ENCODE measurements around the gene CUBN. TPM values are rescaled to one million over a fixed set of nuclear protein-coding genes. Genes with fewer than 3 reads are reported as not detected.

The CUBN gene
- total RNA-seq, 3 donors from 2014 or later (not counting 1 experiment from before 2014, with no cell fraction given): 4.7 to 5.6 (median 5.1) TPM

DNA sequence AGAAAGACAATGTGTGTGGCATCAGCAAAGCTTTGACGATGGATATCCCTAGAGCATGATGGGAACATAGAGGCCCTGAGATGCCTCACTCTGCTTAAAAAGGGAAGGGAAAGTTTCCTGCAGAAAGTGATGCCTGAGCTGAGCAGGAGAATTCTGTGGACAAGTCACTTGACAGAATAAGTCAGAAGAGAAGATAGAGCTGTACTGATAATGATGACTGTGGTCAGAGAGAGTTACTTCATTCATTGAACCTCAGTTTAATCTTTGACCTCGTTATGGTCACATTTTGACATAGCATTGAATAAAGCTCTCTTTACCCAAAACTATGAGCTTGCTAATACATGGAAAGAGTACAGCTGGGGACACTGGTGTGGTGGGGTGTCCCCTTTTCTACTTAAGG, 7.6 kb downstream of the CUBN start:
- TF ChIP-seq, protein P1, sequence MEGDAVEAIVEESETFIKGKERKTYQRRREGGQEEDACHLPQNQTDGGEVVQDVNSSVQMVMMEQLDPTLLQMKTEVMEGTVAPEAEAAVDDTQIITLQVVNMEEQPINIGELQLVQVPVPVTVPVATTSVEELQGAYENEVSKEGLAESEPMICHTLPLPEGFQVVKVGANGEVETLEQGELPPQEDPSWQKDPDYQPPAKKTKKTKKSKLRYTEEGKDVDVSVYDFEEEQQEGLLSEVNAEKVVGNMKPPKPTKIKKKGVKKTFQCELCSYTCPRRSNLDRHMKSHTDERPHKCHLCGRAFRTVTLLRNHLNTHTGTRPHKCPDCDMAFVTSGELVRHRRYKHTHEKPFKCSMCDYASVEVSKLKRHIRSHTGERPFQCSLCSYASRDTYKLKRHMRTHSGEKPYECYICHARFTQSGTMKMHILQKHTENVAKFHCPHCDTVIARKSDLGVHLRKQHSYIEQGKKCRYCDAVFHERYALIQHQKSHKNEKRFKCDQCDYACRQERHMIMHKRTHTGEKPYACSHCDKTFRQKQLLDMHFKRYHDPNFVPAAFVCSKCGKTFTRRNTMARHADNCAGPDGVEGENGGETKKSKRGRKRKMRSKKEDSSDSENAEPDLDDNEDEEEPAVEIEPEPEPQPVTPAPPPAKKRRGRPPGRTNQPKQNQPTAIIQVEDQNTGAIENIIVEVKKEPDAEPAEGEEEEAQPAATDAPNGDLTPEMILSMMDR (IDR thresholded peaks at IDR 0.05): no peak
- no peaks in the 10 kb centered on the region for H3K9me3 ChIP-seq (ENCODE audit: control insufficient read depth, insufficient read depth, low read length)
- H3K4me1 Mint-ChIP-seq: peaks cover 11 to 12% of the 10 kb centered on the region in 2 donors
- H3K36me3 ChIP-seq (ENCODE audit: control insufficient read depth, insufficient read depth, low read length): peaks cover 4% of the 10 kb centered on the region
- no peak for DNase-seq
- H3K27ac ChIP-seq (ENCODE audit: low read length): no peak overlapping the region
- H3K27me3 Mint-ChIP-seq (ENCODE audit: low read depth in 2 of 2): no peaks in the 10 kb centered on the region
- 94% methylated on average over 1 of the region's 2 CpGs for WGBS (ENCODE audit: insufficient coverage)
- ATAC-seq: no peak
- no peak overlapping the region for H3K4me3 Mint-ChIP-seq
- no peak overlapping the region for H3K4me3 ChIP-seq (ENCODE audit: low read length)
- no peak overlapping the region for H3K27ac Mint-ChIP-seq
- H3K27me3 ChIP-seq (ENCODE audit: control insufficient read depth, insufficient read depth, low read length): no peaks in the 10 kb centered on the region
- H3K36me3 Mint-ChIP-seq: peaks cover 16% of the 10 kb centered on the region
- H3K9me3 Mint-ChIP-seq: no peaks in the 10 kb centered on the region
- intact Hi-C loops (cut with micrococcal nuclease): no loop called here
- peaks cover 3% of the 10 kb centered on the region for H3K4me1 ChIP-seq (ENCODE audit: control insufficient read depth, insufficient read depth, low read length)

DNA sequence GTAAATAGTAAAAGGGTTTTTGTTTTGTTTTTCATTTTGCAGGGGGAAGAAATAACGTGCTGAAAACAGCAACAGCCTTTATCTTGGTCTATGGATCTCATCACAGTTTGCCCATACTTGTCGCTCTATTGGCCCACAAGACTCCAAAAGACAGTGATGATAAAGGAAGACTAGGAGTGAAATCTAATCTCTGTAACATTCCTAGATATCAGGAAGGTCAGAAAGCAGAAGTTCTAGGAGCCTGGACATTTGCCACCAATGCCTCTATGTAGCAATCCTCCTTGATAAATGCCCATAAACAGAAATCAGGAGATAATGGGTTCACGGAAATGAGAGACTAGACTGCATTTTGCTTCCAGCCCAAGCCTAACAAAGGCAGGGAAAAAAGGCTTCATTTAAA, 8.9 kb downstream of the CUBN start:
- Histone ChIP-seq H3K4me3 (ENCODE audit: low read length) (no peak overlapping the region), H3K27ac (ENCODE audit: low read length) (no peak overlapping the region), H3K9me3 (ENCODE audit: control insufficient read depth, insufficient read depth, low read length) (no peaks in the 10 kb centered on the region), H3K4me1 (ENCODE audit: control insufficient read depth, insufficient read depth, low read length) (no peaks in the 10 kb centered on the region), H3K36me3 (ENCODE audit: control insufficient read depth, insufficient read depth, low read length) (peaks cover 4% of the 10 kb centered on the region), H3K27me3 (ENCODE audit: control insufficient read depth, insufficient read depth, low read length) (no peaks in the 10 kb centered on the region)
- TF ChIP-seq, protein P1 (IDR thresholded peaks at IDR 0.05): no peak
- ATAC-seq (no peak), DNase-seq (no peak)
- Mint-ChIP-seq H3K4me1 (no peaks in the 10 kb centered on the region), H3K4me3 (no peak overlapping the region), H3K9me3 (no peaks in the 10 kb centered on the region), H3K27ac (peak overlapping the region in 1 of 2 donors; percentile 16), H3K27me3 (ENCODE audit: low read depth in 2 of 2) (no peaks in the 10 kb centered on the region), H3K36me3 (peaks cover 16% of the 10 kb centered on the region)
- 89% methylated on average over 3 of the region's 3 CpGs for WGBS (ENCODE audit: insufficient coverage)
- intact Hi-C loops (cut with micrococcal nuclease): no loop called here

DNA sequence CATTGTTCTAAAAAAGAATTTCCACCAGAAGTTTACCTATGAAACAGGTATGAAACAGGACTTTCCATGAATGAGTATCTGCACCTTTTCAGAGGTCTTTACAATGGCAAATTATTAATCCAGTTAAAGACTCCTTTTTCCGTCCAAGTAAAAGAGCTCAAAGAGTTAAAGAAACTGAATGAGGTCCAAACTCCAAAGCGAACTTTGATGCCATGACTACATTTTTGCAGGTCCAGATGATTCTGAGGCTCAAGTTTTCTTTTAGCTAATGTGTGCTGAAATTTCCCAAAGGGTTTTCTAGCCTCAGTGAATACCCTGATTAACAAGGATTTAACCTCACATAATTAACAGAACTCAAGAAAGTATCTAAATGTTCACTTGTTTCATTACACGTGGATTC, 9.8 kb downstream of the CUBN start:
- Histone ChIP-seq H3K27me3 (ENCODE audit: control insufficient read depth, insufficient read depth, low read length) (no peaks in the 10 kb centered on the region), H3K9me3 (ENCODE audit: control insufficient read depth, insufficient read depth, low read length) (no peaks in the 10 kb centered on the region), H3K4me1 (ENCODE audit: control insufficient read depth, insufficient read depth, low read length) (no peaks in the 10 kb centered on the region), H3K4me3 (ENCODE audit: low read length) (no peak overlapping the region), H3K36me3 (ENCODE audit: control insufficient read depth, insufficient read depth, low read length) (peaks cover 4% of the 10 kb centered on the region), H3K27ac (ENCODE audit: low read length) (no peak overlapping the region)
- ATAC-seq (no peak), DNase-seq (no peak)
- intact Hi-C loops (cut with micrococcal nuclease): no loop called here
- WGBS (ENCODE audit: insufficient coverage): 93% methylated on average over 3 of the region's 3 CpGs
- Mint-ChIP-seq H3K36me3 (peaks cover 16% of the 10 kb centered on the region), H3K4me1 (no peaks in the 10 kb centered on the region), H3K4me3 (no peak overlapping the region), H3K27ac (no peak overlapping the region), H3K27me3 (ENCODE audit: low read depth in 2 of 2) (no peaks in the 10 kb centered on the region), H3K9me3 (no peaks in the 10 kb centered on the region)
- TF ChIP-seq, protein P1 (IDR thresholded peaks at IDR 0.05): no peak

DNA sequence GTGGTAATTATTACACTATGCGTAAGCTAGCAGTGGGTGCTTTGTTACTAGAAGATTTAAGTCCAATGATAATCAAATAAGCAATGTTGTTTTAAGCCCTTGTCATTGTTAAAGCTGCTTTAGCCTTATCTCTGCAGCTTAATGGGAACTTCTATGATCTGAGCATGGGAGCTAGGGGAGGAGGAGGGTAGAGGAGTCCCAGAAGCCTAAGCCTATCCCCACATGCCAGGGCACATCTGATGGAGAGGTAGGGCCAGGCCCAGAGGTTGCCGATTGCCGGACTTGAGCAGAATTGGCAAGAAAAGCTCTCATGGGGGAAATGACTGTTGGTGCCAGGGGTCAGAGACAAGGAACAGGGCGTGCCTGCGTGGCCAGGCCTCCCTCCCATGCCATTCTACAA, 13.4 kb downstream of the CUBN start:
- H3K27ac Mint-ChIP-seq: no peak overlapping the region

More for the DNA sequence above, 13.4 kb downstream of the CUBN start:
- no peak for DNase-seq
- intact Hi-C loops (cut with micrococcal nuclease): no loop called here
- Mint-ChIP-seq H3K27me3 (ENCODE audit: low read depth in 2 of 2) (no peaks in the 10 kb centered on the region), H3K4me1 (no peaks in the 10 kb centered on the region), H3K9me3 (no peaks in the 10 kb centered on the region), H3K4me3 (no peak overlapping the region), H3K36me3 (peaks cover 15% of the 10 kb centered on the region)
- H3K36me3 ChIP-seq (ENCODE audit: control insufficient read depth, insufficient read depth, low read length): no peaks in the 10 kb centered on the region
- H3K27ac ChIP-seq (ENCODE audit: low read length): no peak overlapping the region
- H3K4me1 ChIP-seq (ENCODE audit: control insufficient read depth, insufficient read depth, low read length): no peaks in the 10 kb centered on the region
- H3K4me3 ChIP-seq (ENCODE audit: low read length): no peak overlapping the region
- 98% methylated on average over 5 of the region's 5 CpGs for WGBS (ENCODE audit: insufficient coverage)
- ATAC-seq: no peak
- no peaks in the 10 kb centered on the region for H3K9me3 ChIP-seq (ENCODE audit: control insufficient read depth, insufficient read depth, low read length)
- TF ChIP-seq, protein P1 (IDR thresholded peaks at IDR 0.05): no peak
- H3K27me3 ChIP-seq (ENCODE audit: control insufficient read depth, insufficient read depth, low read length): no peaks in the 10 kb centered on the region

Data from natural killer cell (primary cell).